OCI-LY7 (cell line): ENCODE measurements around the gene KRTAP10-5. TPM values are rescaled to one million over a fixed set of nuclear protein-coding genes. Genes with fewer than 3 reads are reported as not detected.

ENCODE experiments used
- BruUV-seq: library from RNA; stranded (reverse); fragments of 400-500 nt; replicated peaks from 2 replicates; lab custom pipeline; 2021; lab: Mats Ljungman, UMichigan
- CTCF ChIA-PET: fragments of 300-600 bp; sonication (Branson Sonifier 250); formaldehyde crosslinking; loops from one replicate; lab custom pipeline; 2022; ENCODE audit warnings: antibody characterized with exemption; ENCODE audit not compliant: unreplicated experiment; lab: Charles Lee
- POLR2A ChIA-PET: fragments of 300-600 bp; sonication (Branson Sonifier 250); formaldehyde crosslinking; loops from one replicate; lab custom pipeline; 2022; ENCODE audit warnings: antibody characterized with exemption; lab: Charles Lee
- DNase-seq: peaks from one replicate; pipeline ENCODE4 v3.0.0-alpha.2; 2015; ENCODE audit warnings: low spot score
- H2AFZ ChIP-seq: fragments of 200-600 bp; sonication (generic), shearing (Covaris generic); 2 replicates; pipeline ENCODE4 v1.6.1; 2014; ENCODE audit warnings: mild to moderate bottlenecking, antibody characterized with exemption, low read length, moderate library complexity
- H3K27ac ChIP-seq: fragments of 200-600 bp; sonication (generic); 2 replicates; pipeline ENCODE4 v1.5.1; 2014; ENCODE audit warnings: mixed run types, low read depth, mild to moderate bottlenecking, moderate library complexity, low read length, inconsistent platforms; ENCODE audit not compliant: poor library complexity, severe bottlenecking
- H3K36me3 ChIP-seq: fragments of 200-600 bp; sonication (generic); 2 replicates; pipeline ENCODE4 v1.6.1; 2014; ENCODE audit warnings: mild to moderate bottlenecking, antibody characterized with exemption, low read length, moderate library complexity, mixed read lengths; ENCODE audit not compliant: insufficient read depth
- H3K4me1 ChIP-seq: fragments of 200-600 bp; sonication (generic); 2 replicates; pipeline ENCODE4 v1.5.1; 2014; ENCODE audit warnings: mild to moderate bottlenecking, low read length; ENCODE audit not compliant: insufficient read depth, poor library complexity, severe bottlenecking
- H3K4me2 ChIP-seq: fragments of 200-600 bp; sonication (generic); 2 replicates; pipeline ENCODE4 v1.6.1; 2014; ENCODE audit warnings: mild to moderate bottlenecking, low read length
- H3K4me3 ChIP-seq: fragments of 200-600 bp; sonication (generic); 2 replicates; pipeline ENCODE4 v1.5.1; 2014; ENCODE audit warnings: mild to moderate bottlenecking, low read depth, low read length; ENCODE audit not compliant: poor library complexity, severe bottlenecking
- H3K79me2 ChIP-seq: fragments of 200-600 bp; sonication (generic); 2 replicates; pipeline ENCODE4 v1.6.1; 2016; ENCODE audit warnings: low read depth, mild to moderate bottlenecking, low read length, moderate library complexity, mixed read lengths; ENCODE audit not compliant: insufficient read depth
- H3K9me2 ChIP-seq: fragments of 200-600 bp; sonication (generic); 2 replicates; pipeline ENCODE4 v1.6.1; 2016; ENCODE audit warnings: mild to moderate bottlenecking, low read length, mixed read lengths; ENCODE audit not compliant: insufficient read depth
- H3K9me3 ChIP-seq: fragments of 200-600 bp; sonication (generic); 2 replicates; pipeline ENCODE4 v1.6.1; 2014; ENCODE audit warnings: mild to moderate bottlenecking, mixed run types, low read length, mixed read lengths
- H4K20me1 ChIP-seq: fragments of 200-600 bp; sonication (generic); 2 replicates; pipeline ENCODE4 v1.6.1; 2014; ENCODE audit warnings: mild to moderate bottlenecking, antibody characterized with exemption, low read length, moderate library complexity, mixed read lengths; ENCODE audit not compliant: insufficient read depth
- EZH2phosphoT487 ChIP-seq: fragments of 200-600 bp; sonication (generic); IDR thresholded peaks from 2 replicates; pipeline ENCODE4 v1.6.1; 2018; ENCODE audit warnings: low read depth, borderline replicate concordance, mild to moderate bottlenecking, mixed run types, antibody characterized with exemption, low read length, moderate library complexity, mixed read lengths
- intact Hi-C: fragments of 100-400 bp; cut with micrococcal nuclease; formaldehyde crosslinking; loops from one replicate; pipeline ENCODE4 v1.10.0; 2022; ENCODE audit not compliant: unreplicated experiment
- total RNA-seq, 2 experiments: library from RNA; depleted of rRNA in 1 of 2; stranded (reverse); fragments of >200 nt in 1 of 2; shearing (Covaris generic) in 1 of 2; gene quantifications; 2 replicates each; pipeline ENCODE4 v1.2.3, GENCODE V29; 2014 to 2022
- TF ChIP-seq, protein P1 (sequence below): fragments of 200-600 bp; sonication (generic); conservative IDR thresholded peaks from 2 replicates; pipeline ENCODE4 v1.5.1; 2014; ENCODE audit warnings: mild to moderate bottlenecking, antibody characterized with exemption, low read length, moderate library complexity, mixed read lengths

KRTAP10-5 gene
- total RNA-seq, 2 experiments from 2014 or later: not detected

DNA sequence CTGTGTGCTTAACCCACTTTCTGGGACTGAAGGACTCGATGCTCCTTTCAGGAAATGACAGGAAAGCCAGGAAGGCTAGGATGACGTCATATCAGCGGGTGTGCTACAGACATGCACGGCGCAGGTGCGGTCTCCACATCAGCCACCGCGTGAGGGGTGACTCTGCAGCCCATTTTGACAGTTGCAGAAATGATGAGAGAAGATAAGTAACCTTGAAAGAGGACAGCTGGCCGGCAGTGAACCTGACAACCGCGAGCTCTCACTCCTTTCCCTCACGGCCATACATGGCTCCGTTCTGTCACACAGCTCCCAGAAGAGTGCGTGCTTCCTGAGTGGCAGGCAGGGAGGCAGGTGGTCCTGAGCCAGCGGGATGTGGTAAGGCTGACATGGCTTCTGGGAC is 1.7 kb upstream of the KRTAP10-5 start:
- DNase-seq: no peak
- Histone ChIP-seq H3K36me3 (no peaks in the 10 kb centered on the region), H3K4me2 (no peak overlapping the region), H3K79me2 (no peaks in the 10 kb centered on the region), H3K9me2 (no peaks in the 10 kb centered on the region), H3K27ac (no peak overlapping the region), H4K20me1 (no peaks in the 10 kb centered on the region), H3K9me3 (peaks cover 10% of the 10 kb centered on the region; the same call in 1 of the 2 replicates), H2AFZ (no peak overlapping the region), H3K4me3 (no peak overlapping the region), H3K4me1 (no peaks in the 10 kb centered on the region)
- BruUV-seq: no TSS peak
- TF ChIP-seq EZH2phosphoT487: no peak
- intact Hi-C loops: no loop called here
- ChIA-PET CTCF (no interaction called here), POLR2A (no interaction called here)

DNA sequence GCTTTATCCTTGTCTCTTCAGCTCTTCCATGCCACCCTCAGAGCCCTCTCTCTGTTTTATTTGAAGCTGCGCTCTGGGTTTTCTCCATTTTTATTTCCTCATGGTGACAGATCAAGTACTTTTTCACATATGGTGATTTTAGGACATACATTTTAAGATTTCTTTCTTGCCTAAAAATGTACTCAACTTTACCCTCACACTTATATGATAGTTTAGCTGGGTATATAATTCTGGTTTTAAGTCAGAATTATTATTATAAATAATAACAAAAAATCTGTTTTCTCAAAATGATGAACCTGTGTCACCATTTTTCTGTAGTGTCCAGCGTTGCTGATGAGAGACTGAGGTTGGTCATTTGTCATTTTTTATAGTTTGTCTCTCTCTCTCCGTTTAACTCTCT is 754 bp upstream of the KRTAP10-5 start:
- ChIA-PET CTCF (no interaction called here), POLR2A (no interaction called here)
- no peaks in the 10 kb centered on the region for H3K79me2 ChIP-seq
- no peak for DNase-seq
- TF ChIP-seq, protein P1, sequence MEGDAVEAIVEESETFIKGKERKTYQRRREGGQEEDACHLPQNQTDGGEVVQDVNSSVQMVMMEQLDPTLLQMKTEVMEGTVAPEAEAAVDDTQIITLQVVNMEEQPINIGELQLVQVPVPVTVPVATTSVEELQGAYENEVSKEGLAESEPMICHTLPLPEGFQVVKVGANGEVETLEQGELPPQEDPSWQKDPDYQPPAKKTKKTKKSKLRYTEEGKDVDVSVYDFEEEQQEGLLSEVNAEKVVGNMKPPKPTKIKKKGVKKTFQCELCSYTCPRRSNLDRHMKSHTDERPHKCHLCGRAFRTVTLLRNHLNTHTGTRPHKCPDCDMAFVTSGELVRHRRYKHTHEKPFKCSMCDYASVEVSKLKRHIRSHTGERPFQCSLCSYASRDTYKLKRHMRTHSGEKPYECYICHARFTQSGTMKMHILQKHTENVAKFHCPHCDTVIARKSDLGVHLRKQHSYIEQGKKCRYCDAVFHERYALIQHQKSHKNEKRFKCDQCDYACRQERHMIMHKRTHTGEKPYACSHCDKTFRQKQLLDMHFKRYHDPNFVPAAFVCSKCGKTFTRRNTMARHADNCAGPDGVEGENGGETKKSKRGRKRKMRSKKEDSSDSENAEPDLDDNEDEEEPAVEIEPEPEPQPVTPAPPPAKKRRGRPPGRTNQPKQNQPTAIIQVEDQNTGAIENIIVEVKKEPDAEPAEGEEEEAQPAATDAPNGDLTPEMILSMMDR: no peak
- no peak for TF ChIP-seq EZH2phosphoT487
- BruUV-seq: no TSS peak
- H3K4me1 ChIP-seq: no peaks in the 10 kb centered on the region
- intact Hi-C loops: no loop called here
- H3K36me3 ChIP-seq: no peaks in the 10 kb centered on the region
- no peak overlapping the region for H3K4me2 ChIP-seq
- peaks cover 10% of the 10 kb centered on the region; the same call in 1 of the 2 replicates for H3K9me3 ChIP-seq
- H2AFZ ChIP-seq: no peak overlapping the region
- H3K4me3 ChIP-seq: no peak overlapping the region
- H3K27ac ChIP-seq: no peak overlapping the region
- no peaks in the 10 kb centered on the region for H4K20me1 ChIP-seq
- H3K9me2 ChIP-seq: no peaks in the 10 kb centered on the region

DNA sequence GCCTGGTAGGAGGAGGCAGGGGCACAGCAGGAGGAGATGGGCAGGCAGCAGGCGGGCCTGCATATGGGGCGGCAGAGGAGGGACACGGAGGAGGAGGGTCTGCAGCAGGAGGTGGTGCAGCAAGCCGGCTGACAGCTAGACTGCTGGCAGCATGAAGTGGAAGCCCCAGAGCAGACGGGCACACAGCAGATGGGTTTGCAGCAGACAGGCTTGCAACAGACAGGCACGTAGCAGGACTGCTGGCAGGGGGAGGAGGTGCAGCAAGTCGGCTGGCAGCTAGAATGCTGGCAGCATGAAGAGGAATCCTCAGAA is 615 bp downstream of the KRTAP10-5 start:
- CTCF ChIA-PET: no interaction called here
- POLR2A ChIA-PET: no interaction called here
- H3K4me3 ChIP-seq: no peak overlapping the region
- no TSS peak for BruUV-seq
- H3K9me2 ChIP-seq: no peaks in the 10 kb centered on the region
- no peak overlapping the region for H3K27ac ChIP-seq
- H4K20me1 ChIP-seq: no peaks in the 10 kb centered on the region
- no peak overlapping the region for H2AFZ ChIP-seq
- H3K36me3 ChIP-seq: no peaks in the 10 kb centered on the region
- no peak overlapping the region for H3K4me2 ChIP-seq
- TF ChIP-seq, protein P1: no peak
- no peak for TF ChIP-seq EZH2phosphoT487
- H3K79me2 ChIP-seq: no peaks in the 10 kb centered on the region
- no peak for DNase-seq
- intact Hi-C loops: no loop called here
- H3K4me1 ChIP-seq: no peaks in the 10 kb centered on the region
- peaks cover 10% of the 10 kb centered on the region; the same call in 1 of the 2 replicates for H3K9me3 ChIP-seq
